K562 (cell line): ENCODE results near the gene CHD8. TPM values are rescaled to one million over a fixed set of nuclear protein-coding genes. Genes with fewer than 3 reads are reported as not detected.

Experiments
- ATAC-seq: fragments of 200-7000 bp; cut with Tn5 transposase; 3 replicates; pipeline ENCODE4 v1.9.1; 2020; ENCODE audit warnings: moderate library complexity
- BruUV-seq: library from RNA; stranded (reverse); fragments of 400-500 nt; replicated peaks from 2 replicates; lab custom pipeline; 2021; lab: Mats Ljungman, UMichigan
- CTCF ChIA-PET: fragments of 300-600 bp; formaldehyde crosslinking; extraction: SDS; loops from one replicate; lab custom pipeline; 2021; ENCODE audit warnings: low intra/inter-chr PET ratio; lab: Yijun Ruan, JAX
- POLR2A ChIA-PET: fragments of 300-600, 350-650 bp; sonication (Branson Sonifier 250); formaldehyde crosslinking; extraction: SDS; loops from one replicate; lab custom pipeline; 2021; ENCODE audit warnings: antibody characterized with exemption, inconsistent platforms; lab: Yijun Ruan, JAX
- DNase-seq, 4 experiments: peaks; one replicate each; pipeline versions ENCODE4 v3.0.0 to v3.0.0-alpha.2; 2011 to 2018; ENCODE audit warnings: low spot score in 3 of 4, mixed read lengths in 3 of 4; ENCODE audit errors: extremely low read depth in 1 of 4
- FAIRE-seq: peaks from 2 replicates; lab custom pipeline; 2011; peaks lifted over from hg19 to GRCh38; lab: Jason Lieb, UNC
- H2AFZ ChIP-seq: 2 replicates; pipeline ENCODE4 v1.6.0; 2011; ENCODE audit warnings: low read depth, low read length, control low read depth, inconsistent platforms
- H3K27ac ChIP-seq: fragments of 200-600 bp; 3 replicates; pipeline ENCODE4 v1.8.0; 2011; ENCODE audit warnings: low read depth, mild to moderate bottlenecking, control low read depth, inconsistent platforms, low read length, moderate library complexity, mixed read lengths; ENCODE audit errors: extremely low read depth
- H3K27me3 ChIP-seq, 2 experiments: fragments of 300-600 bp in 1 of 2; 2 replicates in 1 of 2; 3 replicates in 1 of 2; pipeline versions ENCODE4 v1.6.0 to v1.8.0; 2011; ENCODE audit warnings: inconsistent platforms in 2 of 2, low read length in 2 of 2, mild to moderate bottlenecking in 1 of 2, mixed read lengths in 1 of 2, moderate library complexity in 1 of 2; ENCODE audit not compliant: control insufficient read depth in 2 of 2, insufficient read depth in 2 of 2
- H3K36me3 ChIP-seq: fragments of 300-600 bp; 3 replicates; pipeline ENCODE4 v1.8.0; 2011; ENCODE audit warnings: mild to moderate bottlenecking, low read length, inconsistent platforms; ENCODE audit not compliant: control insufficient read depth, insufficient read depth
- H3K4me1 ChIP-seq, 2 experiments: fragments of 200-600 bp in 1 of 2; replicated peaks in 1 of 2; 2 replicates in 1 of 2; 3 replicates in 1 of 2; pipeline versions ENCODE4 v1.5.1 to v1.8.0; 2011; ENCODE audit warnings: inconsistent platforms in 2 of 2, low read length in 2 of 2, mild to moderate bottlenecking in 1 of 2, mixed read lengths in 1 of 2, moderate library complexity in 1 of 2; ENCODE audit not compliant: control insufficient read depth in 2 of 2, insufficient read depth in 2 of 2
- H3K4me2 ChIP-seq: 2 replicates; pipeline ENCODE4 v1.6.1; 2011; ENCODE audit warnings: low read length, control low read depth, inconsistent platforms, mixed read lengths; ENCODE audit not compliant: insufficient read depth
- H3K4me3 ChIP-seq: fragments of 200-600 bp; sonication (generic), shearing (Covaris generic); 2 replicates; pipeline ENCODE4 v1.5.1; 2016; ENCODE audit warnings: control low read depth, inconsistent platforms
- H3K79me2 ChIP-seq: fragments of 200-600 bp; 3 replicates; pipeline ENCODE4 v1.8.0; 2011; ENCODE audit warnings: low read length, inconsistent platforms; ENCODE audit not compliant: control insufficient read depth, insufficient read depth
- H3K9ac ChIP-seq, 2 experiments: 2 replicates each; pipeline versions ENCODE4 v1.6.0 to v1.6.1; 2011; ENCODE audit warnings: low read depth in 2 of 2, low read length in 2 of 2, control low read depth in 1 of 2, inconsistent platforms in 1 of 2, mild to moderate bottlenecking in 1 of 2, mixed read lengths in 1 of 2; ENCODE audit not compliant: insufficient read depth in 1 of 2
- H3K9me1 ChIP-seq: one replicate; pipeline ENCODE4 v1.6.0; 2011; ENCODE audit warnings: inconsistent platforms, mild to moderate bottlenecking, low read length, moderate library complexity; ENCODE audit not compliant: control insufficient read depth, insufficient read depth
- H3K9me3 ChIP-seq: replicated peaks from 2 replicates; pipeline ENCODE4 v1.5.1; 2011; ENCODE audit warnings: low read depth, low read length, inconsistent platforms; ENCODE audit not compliant: control insufficient read depth, insufficient read depth
- H4K20me1 ChIP-seq: replicated peaks from 2 replicates; pipeline ENCODE4 v1.6.1; 2011; ENCODE audit warnings: low read length, inconsistent platforms, mixed read lengths; ENCODE audit not compliant: control insufficient read depth, insufficient read depth
- CHD1 ChIP-seq: fragments of 200-600 bp; sonication (generic); IDR thresholded peaks from one replicate; pipeline ENCODE4 v1.6.1; 2012; ENCODE audit warnings: mild to moderate bottlenecking, moderate library complexity, low read length, inconsistent platforms
- CREB3 ChIP-seq: fragments of 450-650 bp; conservative IDR thresholded peaks from 2 replicates; pipeline ENCODE4 v1.6.1; 2016; ENCODE audit warnings: missing genetic modification characterization, low read depth, mild to moderate bottlenecking, missing compliant biosample characterization, moderate library complexity
- DIDO1 ChIP-seq: fragments of 450-650 bp; IDR thresholded peaks from 2 replicates; pipeline ENCODE4 v1.6.1; 2016; ENCODE audit warnings: low read depth, missing biosample characterization, missing genetic modification characterization
- MITF ChIP-seq: IDR thresholded peaks from 2 replicates; pipeline ENCODE4 v1.6.1; 2014; ENCODE audit warnings: antibody characterized with exemption
- NR2F6 ChIP-seq: fragments of 450-650 bp; formaldehyde crosslinking; IDR thresholded peaks from 2 replicates; pipeline ENCODE4 v1.4.0; 2020; ENCODE audit warnings: mild to moderate bottlenecking
- RB1 ChIP-seq: fragments of 450-650 bp; IDR thresholded peaks from 2 replicates; pipeline ENCODE4 v1.6.1; 2017; ENCODE audit warnings: low read depth, mild to moderate bottlenecking
- RBBP5 ChIP-seq: fragments of 200-600 bp; sonication (generic); IDR thresholded peaks from 2 replicates; pipeline ENCODE4 v1.6.1; 2012; ENCODE audit warnings: borderline replicate concordance, mild to moderate bottlenecking, low read length, control low read depth, inconsistent platforms; ENCODE audit not compliant: insufficient read depth, poor library complexity, severe bottlenecking
- RBM15 ChIP-seq: fragments of 200-400 bp; formaldehyde crosslinking; IDR thresholded peaks from 2 replicates; pipeline ENCODE4 v1.6.1; 2018; ENCODE audit warnings: mild to moderate bottlenecking, low read length, moderate library complexity; ENCODE audit not compliant: insufficient read depth
- SAFB2 ChIP-seq: fragments of 200-400 bp; formaldehyde crosslinking; IDR thresholded peaks from 2 replicates; pipeline ENCODE4 v1.6.1; 2018; ENCODE audit warnings: borderline replicate concordance, low read length, low read depth, moderate library complexity; ENCODE audit not compliant: severe bottlenecking
- SNAPC5 ChIP-seq: fragments of 250-450 bp; sonication (Bioruptor Pico); IDR thresholded peaks from 2 replicates; pipeline ENCODE4 v1.8.0; 2021; ENCODE audit warnings: moderate library complexity, mild to moderate bottlenecking, inconsistent platforms
- ZNF133 ChIP-seq: fragments of 250-450 bp; sonication (Bioruptor Pico); IDR thresholded peaks from 2 replicates; pipeline ENCODE4 v1.4.0; 2020; ENCODE audit warnings: mild to moderate bottlenecking
- ZNF644 ChIP-seq: fragments of 200-800 bp; sonication (Bioruptor generic); IDR thresholded peaks from 2 replicates; pipeline ENCODE4 v1.6.1; 2016; ENCODE audit warnings: low read depth, missing genetic modification characterization, missing compliant biosample characterization
- WGBS: fragments of 100-300 bp; shearing (Covaris generic); methylation state at CpG from one replicate; pipeline ENCODE4 v1.1.6; 2016; ENCODE audit warnings: low coverage, mixed read lengths; ENCODE audit not compliant: insufficient coverage; ENCODE audit errors: missing lambda C conversion rate; 5-methylcytosine and 5-hydroxymethylcytosine counted together
- in situ Hi-C: fragments of 300-500 bp; cut with MboI; formaldehyde crosslinking; loops from 4 replicates; pipeline ENCODE4 v1.15.0; 2018; ENCODE audit warnings: inconsistent platforms, mixed read lengths
- intact Hi-C: fragments of 100-400 bp; cut with micrococcal nuclease; formaldehyde crosslinking; loops from 2 replicates; pipeline ENCODE4 v1.14.2; 2022
- polyA plus RNA-seq, 8 experiments: library from polyadenylated mRNA; depleted of rRNA in 4 of 8; stranded (reverse) in 5 of 8; unstranded in 3 of 8; fragments of >200 nt; fragmentation: Nextera tagmentation in 2 of 8; fragmentation: Illumina TruSeq in 1 of 8; extraction: Ambion mirVana in 2 of 8; extraction: Trizol in 1 of 8; gene quantifications; 2 replicates each; pipeline versions ENCODE4 v1.2.1 to v1.2.3, GENCODE V29; 2011 to 2014; ENCODE audit warnings: inconsistent platforms in 1 of 8, missing spikeins in 1 of 8
- total RNA-seq, 7 experiments: library from RNA; depleted of rRNA in 6 of 7; stranded (reverse); fragments of >200 nt in 6 of 7; fragmentation: Illumina TruSeq in 2 of 7; extraction: Trizol in 2 of 7; gene quantifications; 2 replicates each; pipeline versions ENCODE4 v1.2.1 to v1.2.3, GENCODE V29; 2011 to 2021; ENCODE audit warnings: low replicate concordance in 1 of 7
- TF ChIP-seq, protein P1 (sequence below): fragments of 450-650 bp; IDR thresholded peaks from 2 replicates; pipeline ENCODE4 v1.6.1; 2016; ENCODE audit warnings: antibody characterized with exemption

CHD8 gene
- total and polyA plus RNA-seq, 9 of the 15 experiments (the other 6 are each of a cell fraction or from before 2014, with no cell fraction given) = 11.1 to 51.2 (median 32.8) TPM

GRCh38 chr14:21347201-21347600 lies 108.7 kb downstream of the CHD8 start:
- no TSS peak for BruUV-seq
- Histone ChIP-seq H3K9me1 (no peaks in the 10 kb centered on the region), H3K36me3 (peaks cover 16% of the 10 kb centered on the region; the same call in 2 of the 3 replicates), H2AFZ (no peak overlapping the region), H3K27me3 (no peaks in the 10 kb centered on the region), H3K4me3 (no peak overlapping the region), H3K9me3 (no peaks in the 10 kb centered on the region)
- in situ Hi-C loops (no loop called here), intact Hi-C loops (no loop called here)
- ChIA-PET POLR2A (no interaction called here), CTCF (no interaction called here)
- FAIRE-seq (no peak), ATAC-seq (no peak), DNase-seq (no peak)
- TF ChIP-seq RBM15 = no peak
- TF ChIP-seq CREB3 (tag) = no peak
- no peak for TF ChIP-seq SNAPC5 (CRISPR knock-in tag)
- no peak for TF ChIP-seq RBBP5
- no peak for TF ChIP-seq DIDO1 (tag)
- no peak for TF ChIP-seq CHD1
- TF ChIP-seq SAFB2 = no peak
- no peak for TF ChIP-seq NR2F6 (CRISPR knock-in tag)
- TF ChIP-seq RB1 = no peak
- TF ChIP-seq ZNF133 (CRISPR knock-in tag) = no peak
- TF ChIP-seq ZNF644 (tag) = no peak
- TF ChIP-seq MITF = no peak
- TF ChIP-seq, protein P1, sequence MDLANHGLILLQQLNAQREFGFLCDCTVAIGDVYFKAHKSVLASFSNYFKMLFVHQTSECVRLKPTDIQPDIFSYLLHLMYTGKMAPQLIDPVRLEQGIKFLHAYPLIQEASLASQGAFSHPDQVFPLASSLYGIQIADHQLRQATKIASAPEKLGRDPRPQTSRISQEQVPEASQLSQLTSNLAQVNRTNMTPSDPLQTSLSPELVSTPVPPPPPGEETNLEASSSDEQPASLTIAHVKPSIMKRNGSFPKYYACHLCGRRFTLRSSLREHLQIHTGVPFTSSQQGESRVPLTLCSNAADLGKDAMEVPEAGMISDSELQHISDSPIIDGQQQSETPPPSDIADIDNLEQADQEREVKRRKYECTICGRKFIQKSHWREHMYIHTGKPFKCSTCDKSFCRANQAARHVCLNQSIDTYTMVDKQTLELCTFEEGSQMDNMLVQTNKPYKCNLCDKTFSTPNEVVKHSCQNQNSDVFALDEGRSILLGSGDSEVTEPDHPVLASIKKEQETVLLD = no peak
- TF ChIP-seq, all 486 proteins: peak for 0
- Histone ChIP-seq H3K79me2 (no peaks in the 10 kb centered on the region), H3K27ac (no peak overlapping the region), H3K4me2 (no peak overlapping the region), H4K20me1 (no peaks in the 10 kb centered on the region), H3K9ac (no peak overlapping the region), H3K4me1 (no peaks in the 10 kb centered on the region)
- WGBS = 20% methylated on average over 2 of the region's 2 CpGs
